Testis (tissue), 3 donors: ENCODE data around the gene ITPRIP. TPM values are rescaled to one million over a fixed set of nuclear protein-coding genes. Genes with fewer than 3 reads are reported as not detected.
A peak's percentile ranks its signal among the peaks of the same experiment; 100 is the strongest.

Experiments
- DNase-seq: peaks from one replicate; pipeline ENCODE4 v3.0.0-alpha.2; 2019
- H3K27ac ChIP-seq, 2 donors: fragments of 200-600 bp; sonication (generic); one replicate each; pipeline ENCODE4 v1.5.1; 2019
- H3K27me3 ChIP-seq: fragments of 200-600 bp; sonication (generic); one replicate; pipeline ENCODE4 v1.5.1; 2019
- H3K36me3 ChIP-seq: fragments of 200-600 bp; sonication (generic); one replicate; pipeline ENCODE4 v1.5.1; 2017; ENCODE audit warnings: low read depth; ENCODE audit errors: missing control alignments
- H3K4me1 ChIP-seq: fragments of 200-600 bp; sonication (generic); one replicate; pipeline ENCODE4 v1.5.1; 2019
- H3K4me3 ChIP-seq, 2 donors: fragments of 200-600 bp; sonication (generic); one replicate each; pipeline ENCODE4 v1.5.1; 2017 to 2019
- H3K9me3 ChIP-seq: fragments of 200-600 bp; sonication (generic); one replicate; pipeline ENCODE4 v1.5.1; 2017
- CTCF ChIP-seq, 3 experiments: fragments of 450-650 bp in 2 of 3; fragments of 200-600 bp in 1 of 3; sonication (generic) in 1 of 3; IDR thresholded peaks; one replicate each; pipeline ENCODE4 v1.5.1; 2016 to 2019; ENCODE audit warnings: antibody characterized with exemption in 3 of 3, mild to moderate bottlenecking in 2 of 3, moderate library complexity in 1 of 3
- POLR2A ChIP-seq: fragments of 450-650 bp; IDR thresholded peaks from one replicate; pipeline ENCODE4 v1.6.1; 2017; ENCODE audit warnings: antibody characterized with exemption, mild to moderate bottlenecking, moderate library complexity
- WGBS, 2 donors: methylation state at CpG; one replicate each; pipeline ENCODE4 v1.1.5; 2018; 5-methylcytosine and 5-hydroxymethylcytosine counted together
- intact Hi-C: fragments of 100-400 bp; cut with DNase I; formaldehyde crosslinking; loops from one replicate; pipeline ENCODE4 v1.15.1; 2023; ENCODE audit warnings: low total_unique reads
- polyA plus RNA-seq: library from polyadenylated mRNA; stranded (reverse); fragments of 350-450 nt; fragmentation: Illumina TruSeq; extraction: RNeasy Lipid Tissue Mini Kit (QIAGEN cat#74804); gene quantifications from one replicate; pipeline ENCODE4 v1.2.3, GENCODE V29; 2014; ENCODE audit warnings: low read depth, low replicate concordance; ENCODE audit not compliant: insufficient read depth
- total RNA-seq, 2 donors: library from RNA; depleted of rRNA; stranded (reverse); fragments of >200 nt; gene quantifications; one replicate each; pipeline ENCODE4 v1.2.3, GENCODE V29; 2016

The ITPRIP gene
- total and polyA plus RNA-seq, 3 donors from 2014 or later = 21.5 to 29.5 (median 21.6) TPM

- H3K36me3 ChIP-seq = no peaks in the 10 kb centered on the region
- intact Hi-C loops = loop anchor here (5.0 kb wide), 1 partner anchor 59 kb away; the partner anchor contains the start of gene CFAP58
- whole genome bisulfite sequencing, 2 donors = 40 to 48% methylated on average over 2 of the region's 2 CpGs
- H3K27ac ChIP-seq = peak overlapping the region in 1 of 2 donors; percentile 2
- no peak overlapping the region for H3K4me3 ChIP-seq
- no peaks in the 10 kb centered on the region for H3K9me3 ChIP-seq
- TF ChIP-seq POLR2A (no peak), CTCF (IDR thresholded peaks at IDR 0.05) (no peak)
- H3K4me1 ChIP-seq = peaks cover 4% of the 10 kb centered on the region
- no peaks in the 10 kb centered on the region for H3K27me3 ChIP-seq
- DNase-seq = no peak
Observed at GRCh38 chr10:104293011-104293410, 45.3 kb downstream of the ITPRIP start.

- 0 to 1% methylated on average over 22 to 26 of the region's 26 CpGs for WGBS, 2 donors
- H3K4me3 ChIP-seq = no peak overlapping the region
- intact Hi-C loops = loop anchor here (5.0 kb wide), 1 partner anchor 61 kb away; the partner anchor contains the start of gene CFAP58
- H3K36me3 ChIP-seq = no peaks in the 10 kb centered on the region
- peaks cover 4% of the 10 kb centered on the region for H3K4me1 ChIP-seq
- peak; percentile 99 to 100 (median 99) for TF ChIP-seq CTCF (IDR thresholded peaks at IDR 0.05)
- TF ChIP-seq POLR2A = no peak
- H3K9me3 ChIP-seq = no peaks in the 10 kb centered on the region
- DNase-seq = peak; percentile 94
- no peaks in the 10 kb centered on the region for H3K27me3 ChIP-seq
- no peak overlapping the region for H3K27ac ChIP-seq
Observed at GRCh38 chr10:104291439-104291951, 46.8 kb downstream of the ITPRIP start.

GRCh38 chr10:104288355-104288754 lies 49.9 kb downstream of the ITPRIP start:
- no peak overlapping the region for H3K4me3 ChIP-seq
- DNase-seq = no peak
- no peaks in the 10 kb centered on the region for H3K9me3 ChIP-seq
- H3K4me1 ChIP-seq = peaks cover 4% of the 10 kb centered on the region
- TF ChIP-seq CTCF (IDR thresholded peaks at IDR 0.05) (no peak), POLR2A (no peak)
- no peaks in the 10 kb centered on the region for H3K36me3 ChIP-seq
- H3K27ac ChIP-seq = no peak overlapping the region
- intact Hi-C loops = no loop called here
- 58 to 76% methylated on average over 1 of the region's 1 CpG for WGBS, 2 donors
- H3K27me3 ChIP-seq = no peaks in the 10 kb centered on the region

GRCh38 chr10:104286939-104287338 lies 51.3 kb downstream of the ITPRIP start:
- intact Hi-C loops = no loop called here
- H3K4me3 ChIP-seq = no peak overlapping the region
- H3K27me3 ChIP-seq = no peaks in the 10 kb centered on the region
- peaks cover 4% of the 10 kb centered on the region for H3K4me1 ChIP-seq
- WGBS, 2 donors = 80 to 84% methylated on average over 2 of the region's 2 CpGs
- TF ChIP-seq CTCF (IDR thresholded peaks at IDR 0.05) (no peak), POLR2A (no peak)
- no peak overlapping the region for H3K27ac ChIP-seq
- DNase-seq = no peak
- no peaks in the 10 kb centered on the region for H3K9me3 ChIP-seq
- H3K36me3 ChIP-seq = no peaks in the 10 kb centered on the region

- TF ChIP-seq POLR2A (no peak), CTCF (IDR thresholded peaks at IDR 0.05) (no peak)
- H3K27ac ChIP-seq = no peak overlapping the region
- H3K4me1 ChIP-seq = no peaks in the 10 kb centered on the region
- no peaks in the 10 kb centered on the region for H3K27me3 ChIP-seq
- no peaks in the 10 kb centered on the region for H3K9me3 ChIP-seq
- H3K4me3 ChIP-seq = no peak overlapping the region
- DNase-seq = no peak
- no peaks in the 10 kb centered on the region for H3K36me3 ChIP-seq
- intact Hi-C loops = no loop called here
- 89 to 92% methylated on average over 7 of the region's 7 CpGs for WGBS, 2 donors
Observed at GRCh38 chr10:104284846-104285245, 53.4 kb downstream of the ITPRIP start.
